Suprapubic skin (tissue), 4 donors: ENCODE results near the gene TRIM3. TPM values are rescaled to one million over a fixed set of nuclear protein-coding genes. Genes with fewer than 3 reads are reported as not detected.

Source experiments
- DNase-seq, 2 donors: peaks; one replicate each; pipeline ENCODE4 v3.0.0-alpha.2; 2019; ENCODE audit warnings: low spot score in 2 of 2
- H3K27ac ChIP-seq: fragments of 200-600 bp; sonication (generic); one replicate; pipeline ENCODE4 v1.5.1; 2019
- H3K27me3 ChIP-seq: fragments of 200-600 bp; sonication (generic); one replicate; pipeline ENCODE4 v1.5.1; 2019
- H3K36me3 ChIP-seq: fragments of 200-600 bp; sonication (generic); one replicate; pipeline ENCODE4 v1.5.1; 2019
- H3K4me1 ChIP-seq: fragments of 200-600 bp; sonication (generic); one replicate; pipeline ENCODE4 v1.5.1; 2019
- H3K4me3 ChIP-seq: fragments of 200-600 bp; sonication (generic); one replicate; pipeline ENCODE4 v1.5.1; 2019; ENCODE audit warnings: mild to moderate bottlenecking
- H3K9me3 ChIP-seq: fragments of 200-600 bp; sonication (generic); one replicate; pipeline ENCODE4 v1.5.1; 2019
- CTCF ChIP-seq, 2 donors: fragments of 200-600 bp in 1 of 2; fragments of 450-650 bp in 1 of 2; sonication (generic) in 1 of 2; IDR thresholded peaks; one replicate each; pipeline ENCODE4 v1.5.1; 2016 to 2019; ENCODE audit warnings: antibody characterized with exemption in 2 of 2, mild to moderate bottlenecking in 1 of 2, moderate library complexity in 1 of 2
- EP300 ChIP-seq: sonication (generic); formaldehyde crosslinking; IDR thresholded peaks from one replicate; pipeline ENCODE4 v1.6.1; 2017; ENCODE audit warnings: antibody characterized with exemption
- POLR2A ChIP-seq, 2 donors: fragments of 450-650 bp; IDR thresholded peaks; one replicate each; pipeline ENCODE4 v1.6.1; 2017; ENCODE audit warnings: antibody characterized with exemption in 2 of 2, mild to moderate bottlenecking in 2 of 2, moderate library complexity in 2 of 2
- POLR2AphosphoS5 ChIP-seq, 3 donors: sonication (generic); formaldehyde crosslinking; IDR thresholded peaks; one replicate each; pipeline ENCODE4 v1.6.1; 2017; ENCODE audit warnings: antibody characterized with exemption in 3 of 3
- WGBS: methylation state at CpG from one replicate; pipeline ENCODE4 v1.1.5; 2018; 5-methylcytosine and 5-hydroxymethylcytosine counted together
- total RNA-seq, 4 donors: library from RNA; depleted of rRNA; stranded (reverse); fragments of >200 nt; gene quantifications; one replicate each; pipeline ENCODE4 v1.1.0, GENCODE V29; 2016

TRIM3 gene
- total RNA-seq, 4 donors from 2014 or later, result 20.0 to 40.2 (median 32.2) TPM

- DNase-seq, result no peak
Measured at GRCh38 chr11:6413791-6414201, 59.9 kb downstream of the TRIM3 start.

GRCh38 chr11:6411594-6412031 lies 62.1 kb downstream of the TRIM3 start:
- Histone ChIP-seq H3K4me1 (no peaks in the 10 kb centered on the region), H3K27me3 (no peaks in the 10 kb centered on the region), H3K9me3 (no peaks in the 10 kb centered on the region), H3K27ac (no peak overlapping the region), H3K4me3 (no peak overlapping the region), H3K36me3 (peaks cover 12% of the 10 kb centered on the region)
- whole genome bisulfite sequencing, result 89% methylated on average over 10 of the region's 10 CpGs
- no peak for TF ChIP-seq POLR2A (IDR thresholded peaks at IDR 0.05)
- no peak for TF ChIP-seq POLR2AphosphoS5 (IDR thresholded peaks at IDR 0.05)
- no peak for TF ChIP-seq CTCF (IDR thresholded peaks at IDR 0.05)
- TF ChIP-seq EP300, result no peak
- no peak for DNase-seq

More at GRCh38 chr11:6413791-6414201, 59.9 kb downstream of the TRIM3 start:
- TF ChIP-seq EP300, result no peak
- no peak for TF ChIP-seq POLR2AphosphoS5 (IDR thresholded peaks at IDR 0.05)
- no peak for TF ChIP-seq POLR2A (IDR thresholded peaks at IDR 0.05)
- no peaks in the 10 kb centered on the region for H3K27me3 ChIP-seq
- H3K27ac ChIP-seq, result no peak overlapping the region
- H3K4me3 ChIP-seq, result no peak overlapping the region
- H3K36me3 ChIP-seq, result peaks cover 12% of the 10 kb centered on the region
- H3K9me3 ChIP-seq, result no peaks in the 10 kb centered on the region
- WGBS, result 78% methylated on average over 12 of the region's 12 CpGs
- peaks cover 14% of the 10 kb centered on the region for H3K4me1 ChIP-seq

- WGBS, result 94% methylated on average over 18 of the region's 23 CpGs
- Histone ChIP-seq H3K27ac (no peak overlapping the region), H3K9me3 (no peaks in the 10 kb centered on the region), H3K36me3 (peaks cover 12% of the 10 kb centered on the region), H3K27me3 (no peaks in the 10 kb centered on the region), H3K4me3 (no peak overlapping the region), H3K4me1 (no peaks in the 10 kb centered on the region)
- no peak for DNase-seq
- TF ChIP-seq POLR2A (IDR thresholded peaks at IDR 0.05) (no peak), EP300 (no peak), CTCF (IDR thresholded peaks at IDR 0.05) (no peak)
Measured at GRCh38 chr11:6410695-6411430, 62.9 kb downstream of the TRIM3 start.

- Histone ChIP-seq H3K27me3 (no peaks in the 10 kb centered on the region), H3K27ac (no peak overlapping the region), H3K4me3 (no peak overlapping the region), H3K9me3 (no peaks in the 10 kb centered on the region), H3K4me1 (no peaks in the 10 kb centered on the region), H3K36me3 (peaks cover 29% of the 10 kb centered on the region)
- WGBS, result 43% methylated on average over 2 of the region's 2 CpGs
- DNase-seq, result no peak
- TF ChIP-seq POLR2A (IDR thresholded peaks at IDR 0.05) (no peak), CTCF (IDR thresholded peaks at IDR 0.05) (no peak), POLR2AphosphoS5 (IDR thresholded peaks at IDR 0.05) (no peak), EP300 (no peak)
Measured at GRCh38 chr11:6406370-6406769, 67.4 kb downstream of the TRIM3 start.

- H3K27me3 ChIP-seq, result no peaks in the 10 kb centered on the region
- no peaks in the 10 kb centered on the region for H3K9me3 ChIP-seq
- TF ChIP-seq POLR2AphosphoS5 (IDR thresholded peaks at IDR 0.05) (no peak), EP300 (no peak), CTCF (IDR thresholded peaks at IDR 0.05) (no peak), POLR2A (IDR thresholded peaks at IDR 0.05) (no peak)
- no peak overlapping the region for H3K27ac ChIP-seq
- no peak for DNase-seq
- 95% methylated on average over 6 of the region's 6 CpGs for WGBS
- H3K4me1 ChIP-seq, result no peaks in the 10 kb centered on the region
- no peak overlapping the region for H3K4me3 ChIP-seq
- H3K36me3 ChIP-seq, result peaks cover 30% of the 10 kb centered on the region
Measured at GRCh38 chr11:6405846-6406245, 67.9 kb downstream of the TRIM3 start.
